ENCODE measurements around the gene LPA.
"Not testable (repeated sequence)": the region's sequence is repeated elsewhere in the genome, so short reads cannot be mapped to it uniquely, and the experiment has no call there.

Gene LPA

GRCh38 chr6:160664198-160664597, at the start of gene LPA:
LPA (minus strand) TSS chr6:160664275; CDS start chr6:160664214, 61 bp downstream.
- not testable (repeated sequence) for DNase-seq (ENCODE audit: low read depth)

DNA sequence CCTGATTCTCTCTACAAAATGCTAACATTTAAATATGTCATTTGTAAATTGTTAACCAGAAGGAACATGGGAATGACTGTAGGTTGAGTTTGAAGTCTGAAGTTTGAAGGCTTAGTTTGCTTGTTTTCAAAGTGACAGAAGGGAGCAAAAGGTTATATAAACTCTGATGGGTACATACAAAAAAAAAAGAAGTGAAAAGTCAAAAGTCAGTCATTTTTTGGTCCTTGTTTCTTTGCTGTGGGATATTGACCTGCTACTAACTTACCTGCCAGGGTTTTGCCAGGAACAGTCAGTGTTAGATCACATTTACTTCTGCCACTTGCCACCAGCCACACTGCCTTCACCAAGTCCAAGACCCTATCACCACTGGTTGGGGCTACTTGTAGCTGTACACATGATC, 44.9 kb upstream of the LPA start:
- DNase-seq (ENCODE audit: low read depth): not testable (repeated sequence)

DNA sequence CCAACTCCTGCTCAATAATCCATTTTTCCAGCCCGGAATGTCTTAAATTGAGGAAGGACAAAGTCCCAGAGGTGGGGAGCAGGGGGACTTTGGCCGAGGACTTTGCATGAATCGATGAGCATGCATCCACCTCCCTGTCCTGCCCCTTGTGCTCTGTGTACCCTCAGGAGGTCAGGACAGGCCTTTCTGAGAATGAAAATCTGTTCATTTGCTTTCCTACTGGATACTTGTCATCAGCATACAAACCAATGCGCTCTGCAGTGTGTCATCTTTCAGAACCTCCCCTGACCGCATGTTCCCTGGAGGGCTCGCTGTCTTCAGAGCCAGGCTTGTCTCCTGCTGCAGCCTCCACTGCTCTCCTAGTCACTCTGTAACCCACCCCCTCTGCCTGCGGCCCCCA, 40.6 kb upstream of the LPA start:
- DNase-seq (ENCODE audit: low read depth): not testable (repeated sequence)

- DNase-seq (ENCODE audit: low read depth): not testable (repeated sequence)
Measured at GRCh38 chr6:160701918-160702680, 38.0 kb upstream of the LPA start, which contains the start of gene PLG. PLG (plus strand) TSS chr6:160702244; CDS start chr6:160702305, 61 bp downstream.

GRCh38 chr6:160697826-160698225, 33.8 kb upstream of the LPA start:
- no peak for DNase-seq (ENCODE audit: low read depth)

- DNase-seq (ENCODE audit: low read depth): not testable (repeated sequence)
Measured at GRCh38 chr6:160696884-160697283, 32.8 kb upstream of the LPA start.

DNA sequence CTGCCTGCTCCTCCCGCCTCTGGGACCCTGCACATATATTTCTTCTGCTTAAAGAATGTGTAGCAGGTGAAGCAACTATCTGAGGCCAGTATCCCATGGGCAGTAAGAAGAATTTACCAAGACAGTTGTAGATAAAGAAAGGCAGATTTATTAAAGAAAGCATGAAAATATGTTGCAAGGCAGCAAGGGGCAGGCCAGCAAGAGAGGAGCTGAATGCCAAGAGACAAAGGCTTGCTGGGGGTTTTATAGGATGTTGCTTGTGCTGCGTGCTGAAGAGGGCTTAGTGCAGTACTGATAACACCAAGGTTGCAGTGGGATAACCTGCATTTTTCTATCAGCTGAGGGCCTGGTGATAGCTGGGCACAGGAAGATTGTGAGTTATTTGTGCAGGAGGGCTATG, 31.5 kb upstream of the LPA start:
- not testable (repeated sequence) for DNase-seq (ENCODE audit: low read depth)

- peak; percentile 41 for DNase-seq (ENCODE audit: low read depth)
Measured at GRCh38 chr6:160695025-160695424, 30.9 kb upstream of the LPA start.

- no peak for DNase-seq (ENCODE audit: low read depth)
Measured at GRCh38 chr6:160692369-160692959, 28.4 kb upstream of the LPA start.

- no peak for DNase-seq (ENCODE audit: low read depth)
Measured at GRCh38 chr6:160691617-160692016, 27.5 kb upstream of the LPA start.

GRCh38 chr6:160690458-160690857, 26.4 kb upstream of the LPA start:
- DNase-seq (ENCODE audit: low read depth): no peak

GRCh38 chr6:160685762-160686450, 21.8 kb upstream of the LPA start:
- DNase-seq (ENCODE audit: low read depth): no peak

DNA sequence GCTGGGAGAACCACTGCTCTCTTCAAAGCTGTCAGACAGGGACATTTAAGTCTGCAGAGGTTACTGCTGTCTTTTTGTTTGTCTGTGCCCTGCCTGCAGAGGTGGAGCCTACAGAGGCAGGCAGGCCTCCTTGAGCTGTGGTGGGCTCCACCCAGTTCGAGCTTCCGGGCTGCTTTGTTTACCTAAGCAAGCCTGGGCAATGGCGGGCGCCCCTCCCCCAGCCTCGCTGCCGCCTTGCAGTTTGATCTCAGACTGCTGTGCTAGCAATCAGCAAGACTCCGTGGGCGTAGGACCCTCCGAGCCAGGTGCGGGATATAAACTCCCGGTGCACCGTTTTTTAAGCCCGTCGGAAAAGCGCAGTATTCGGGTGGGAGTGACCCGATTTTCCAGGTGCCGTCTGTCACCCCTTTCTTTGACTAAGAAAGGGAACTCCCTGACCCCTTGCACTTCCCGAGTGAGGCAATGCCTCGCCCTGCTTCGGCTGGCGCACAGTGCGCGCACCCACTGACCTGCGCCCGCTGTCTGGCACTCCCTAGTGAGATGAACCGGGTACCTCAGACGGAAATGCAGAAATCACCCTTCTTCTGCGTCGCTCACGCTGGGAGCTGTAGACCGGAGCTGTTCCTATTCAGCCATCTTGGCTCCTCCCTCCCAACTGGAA, 21.2 kb upstream of the LPA start:
- DNase-seq (ENCODE audit: low read depth): not testable (repeated sequence)

- no peak for DNase-seq (ENCODE audit: low read depth)
Measured at GRCh38 chr6:160679402-160679769, 15.3 kb upstream of the LPA start.

GRCh38 chr6:160678744-160679401, 14.8 kb upstream of the LPA start:
- DNase-seq (ENCODE audit: low read depth): no peak

GRCh38 chr6:160678230-160678629, 14.2 kb upstream of the LPA start:
- no peak for DNase-seq (ENCODE audit: low read depth)

GRCh38 chr6:160676418-160676817, 12.3 kb upstream of the LPA start:
- not testable (repeated sequence) for DNase-seq (ENCODE audit: low read depth)

GRCh38 chr6:160668589-160668988, 4.5 kb upstream of the LPA start:
- DNase-seq (ENCODE audit: low read depth): no peak

DNA sequence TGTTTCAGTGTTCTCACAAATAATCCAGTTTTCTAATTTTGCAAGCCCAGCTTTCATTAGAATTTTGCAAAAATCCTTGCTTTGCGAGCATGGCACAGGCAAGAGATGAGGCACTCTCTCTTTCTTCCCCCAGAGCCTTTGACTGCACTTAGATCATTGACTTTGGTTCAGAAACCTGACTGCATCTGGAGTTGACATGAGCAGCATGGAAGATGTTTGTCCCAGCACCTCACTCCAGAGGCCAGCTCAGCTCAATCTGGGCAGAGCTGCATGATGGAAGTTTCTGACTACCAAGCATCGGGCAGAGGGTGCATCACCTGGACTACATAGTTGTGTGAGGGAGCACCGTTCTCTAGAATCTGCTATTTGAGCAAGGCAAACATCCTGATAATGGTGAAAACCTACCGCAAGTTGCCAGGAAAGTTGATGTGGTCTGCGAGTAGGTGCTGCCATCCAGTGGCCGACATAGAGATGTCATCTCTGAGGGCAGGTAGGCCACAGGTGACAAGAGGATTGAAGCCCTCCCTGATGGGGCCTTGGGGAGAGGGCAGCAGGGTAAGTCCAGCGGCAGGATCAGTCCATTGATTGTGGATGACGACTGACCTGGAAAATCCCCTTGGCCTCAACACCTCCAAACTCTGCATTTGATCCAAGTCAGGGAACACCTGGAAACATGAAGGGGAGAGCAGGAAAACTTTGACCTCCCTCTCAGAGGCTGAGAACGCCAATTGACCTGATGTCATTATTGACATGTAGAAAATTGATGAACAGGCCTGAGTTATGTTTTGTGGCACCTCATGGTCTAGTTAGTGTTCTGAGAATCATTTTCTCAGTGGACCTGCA, 3.8 kb upstream of the LPA start:
- DNase-seq (ENCODE audit: low read depth): no peak

- no peak for DNase-seq (ENCODE audit: low read depth)
Measured at GRCh38 chr6:160662842-160663241, 1.2 kb downstream of the LPA start.

GRCh38 chr6:160662429-160662828, 1.6 kb downstream of the LPA start:
- DNase-seq (ENCODE audit: low read depth): no peak

Measured in fibroblast of gingiva (primary cell).